ENCODE measurements around the gene FAM222A. TPM values are rescaled to one million over a fixed set of nuclear protein-coding genes. Genes with fewer than 3 reads are reported as not detected.

The FAM222A gene
- total RNA-seq, 1 donor from 2014 or later = 4.7 TPM

GRCh38 chr12:109732321-109733305, 19.0 kb downstream of the FAM222A start:
- DNase-seq (ENCODE audit: low spot score) = peak; percentile 53
- intact Hi-C loops (cut with DNase I) = no loop called here
- ATAC-seq = no peak

- intact Hi-C loops (cut with DNase I) = no loop called here
- no peak for ATAC-seq
- peak; percentile 42 for DNase-seq (ENCODE audit: low spot score)
Observed at GRCh38 chr12:109734219-109735000, 20.8 kb downstream of the FAM222A start.

- DNase-seq (ENCODE audit: low spot score) = peak; percentile 42
- intact Hi-C loops (cut with DNase I) = no loop called here
Observed at GRCh38 chr12:109735051-109735521, 21.5 kb downstream of the FAM222A start.

GRCh38 chr12:109735825-109736551, 22.4 kb downstream of the FAM222A start:
- intact Hi-C loops (cut with DNase I) = no loop called here
- ATAC-seq (no peak), DNase-seq (ENCODE audit: low spot score) (peak; percentile 34)

More at GRCh38 chr12:109735051-109735521, 21.5 kb downstream of the FAM222A start:
- no peak for ATAC-seq

GRCh38 chr12:109736552-109737108, 23.0 kb downstream of the FAM222A start:
- DNase-seq (ENCODE audit: low spot score) = peak; percentile 57
- intact Hi-C loops (cut with DNase I) = no loop called here
- ATAC-seq = peak; percentile 51

- no peak for ATAC-seq
- peak; percentile 35 for DNase-seq (ENCODE audit: low spot score)
- intact Hi-C loops (cut with DNase I) = no loop called here
Observed at GRCh38 chr12:109737126-109737525, 23.5 kb downstream of the FAM222A start.

GRCh38 chr12:109737631-109738030, 24.0 kb downstream of the FAM222A start:
- intact Hi-C loops (cut with DNase I) = no loop called here
- DNase-seq (ENCODE audit: low spot score) (no peak), ATAC-seq (no peak)

- ATAC-seq (no peak), DNase-seq (ENCODE audit: low spot score) (peak; percentile 22)
- intact Hi-C loops (cut with DNase I) = no loop called here
Observed at GRCh38 chr12:109738209-109738608, 24.6 kb downstream of the FAM222A start.

GRCh38 chr12:109738878-109739665, 25.4 kb downstream of the FAM222A start:
- ATAC-seq (no peak), DNase-seq (ENCODE audit: low spot score) (peak; percentile 33)
- intact Hi-C loops (cut with DNase I) = no loop called here

- intact Hi-C loops (cut with DNase I) = no loop called here
- ATAC-seq (no peak), DNase-seq (ENCODE audit: low spot score) (peak; percentile 52)
Observed at GRCh38 chr12:109739747-109740693, 26.4 kb downstream of the FAM222A start.

GRCh38 chr12:109740694-109741245, 27.1 kb downstream of the FAM222A start:
- ATAC-seq (no peak), DNase-seq (ENCODE audit: low spot score) (peak; percentile 37)
- intact Hi-C loops (cut with DNase I) = no loop called here

GRCh38 chr12:109741286-109741969, 27.8 kb downstream of the FAM222A start:
- ATAC-seq (no peak), DNase-seq (ENCODE audit: low spot score) (peak; percentile 30)
- intact Hi-C loops (cut with DNase I) = no loop called here

GRCh38 chr12:109741970-109742703, 28.5 kb downstream of the FAM222A start:
- peak; percentile 17 for DNase-seq (ENCODE audit: low spot score)
- intact Hi-C loops (cut with DNase I) = no loop called here

GRCh38 chr12:109743076-109743910, 29.7 kb downstream of the FAM222A start:
- DNase-seq (ENCODE audit: low spot score) = peak; percentile 34

More at GRCh38 chr12:109741970-109742703, 28.5 kb downstream of the FAM222A start:
- ATAC-seq = no peak

More at GRCh38 chr12:109743076-109743910, 29.7 kb downstream of the FAM222A start:
- ATAC-seq = no peak
- intact Hi-C loops (cut with DNase I) = no loop called here

Measured in sciatic nerve (tissue), 2 donors.